GM13977 (cell line): ENCODE measurements around the gene FRAS1.
"Not testable (repeated sequence)": the region's sequence is repeated elsewhere in the genome, so short reads cannot be mapped to it uniquely, and the experiment has no call there.

Source experiments
- DNase-seq: peaks from one replicate; pipeline ENCODE4 v3.0.0; 2012; ENCODE audit warnings: low spot score
- in situ Hi-C: fragments of 300-500 bp; cut with MboI; formaldehyde crosslinking; loops from one replicate; pipeline ENCODE4 v1.12.0; 2022; ENCODE audit warnings: low sequenced_read_pairs, low pct_unique_long_range_greater_than_20kb, mixed read lengths, inconsistent platforms; ENCODE audit not compliant: unreplicated experiment
- TF ChIP-seq, protein P1 (sequence below): IDR thresholded peaks from 2 replicates; pipeline ENCODE4 v1.5.1; 2012; ENCODE audit warnings: mild to moderate bottlenecking, control low read depth; ENCODE audit not compliant: insufficient read depth; ENCODE audit errors: extremely low read depth, missing control alignments

Gene FRAS1

DNA sequence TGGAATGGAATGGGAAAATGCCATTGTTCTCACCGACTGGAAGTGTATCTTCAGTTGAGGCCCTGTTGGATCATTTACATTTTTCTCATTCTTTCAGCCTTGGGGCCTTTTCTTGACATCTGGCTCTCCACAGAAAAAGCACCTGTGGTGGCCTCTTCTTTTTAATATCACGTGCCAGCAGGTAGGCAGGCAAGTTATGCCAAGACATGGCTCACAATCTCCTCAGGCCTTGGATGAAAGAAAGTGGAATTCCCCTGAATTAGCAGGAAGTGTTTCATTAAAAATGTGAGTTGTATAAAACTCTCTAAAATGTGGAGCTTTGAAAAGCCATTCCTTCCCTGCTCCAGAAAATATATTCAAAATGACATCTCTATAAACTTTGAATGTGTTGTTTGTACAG, 122.1 kb downstream of the FRAS1 start:
- DNase-seq: no peak
- in situ Hi-C loops: no loop called here
- TF ChIP-seq, protein P1, sequence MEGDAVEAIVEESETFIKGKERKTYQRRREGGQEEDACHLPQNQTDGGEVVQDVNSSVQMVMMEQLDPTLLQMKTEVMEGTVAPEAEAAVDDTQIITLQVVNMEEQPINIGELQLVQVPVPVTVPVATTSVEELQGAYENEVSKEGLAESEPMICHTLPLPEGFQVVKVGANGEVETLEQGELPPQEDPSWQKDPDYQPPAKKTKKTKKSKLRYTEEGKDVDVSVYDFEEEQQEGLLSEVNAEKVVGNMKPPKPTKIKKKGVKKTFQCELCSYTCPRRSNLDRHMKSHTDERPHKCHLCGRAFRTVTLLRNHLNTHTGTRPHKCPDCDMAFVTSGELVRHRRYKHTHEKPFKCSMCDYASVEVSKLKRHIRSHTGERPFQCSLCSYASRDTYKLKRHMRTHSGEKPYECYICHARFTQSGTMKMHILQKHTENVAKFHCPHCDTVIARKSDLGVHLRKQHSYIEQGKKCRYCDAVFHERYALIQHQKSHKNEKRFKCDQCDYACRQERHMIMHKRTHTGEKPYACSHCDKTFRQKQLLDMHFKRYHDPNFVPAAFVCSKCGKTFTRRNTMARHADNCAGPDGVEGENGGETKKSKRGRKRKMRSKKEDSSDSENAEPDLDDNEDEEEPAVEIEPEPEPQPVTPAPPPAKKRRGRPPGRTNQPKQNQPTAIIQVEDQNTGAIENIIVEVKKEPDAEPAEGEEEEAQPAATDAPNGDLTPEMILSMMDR: no peak

DNA sequence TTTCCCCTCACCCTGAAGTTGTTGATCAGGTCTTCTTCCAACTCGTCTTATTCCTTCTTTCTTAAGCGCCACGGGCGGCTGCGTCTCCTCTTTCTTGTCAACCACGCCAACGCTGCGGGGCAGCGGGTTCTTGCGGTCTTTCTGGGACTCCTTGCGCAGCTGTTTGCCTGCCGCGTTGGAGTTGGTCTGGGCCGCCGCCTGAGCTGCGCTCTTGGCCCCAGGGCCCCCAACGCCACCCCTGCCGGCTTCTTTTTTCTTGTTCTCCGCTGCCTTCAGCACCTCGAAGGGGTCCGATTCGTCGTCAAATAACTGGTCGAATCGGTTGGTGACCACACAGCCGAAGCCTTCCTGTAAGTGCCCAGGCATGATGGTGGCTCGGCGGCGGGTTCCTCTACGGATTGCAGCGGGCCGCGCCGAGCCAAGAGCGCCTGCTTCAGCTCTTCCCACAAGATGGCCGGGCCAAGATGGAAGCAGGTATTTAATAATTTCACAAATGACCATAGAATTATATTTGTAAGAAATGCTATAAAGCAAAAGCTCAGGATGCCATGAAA, 124.6 kb downstream of the FRAS1 start:
- in situ Hi-C loops, DNase-seq: not testable (repeated sequence)

DNA sequence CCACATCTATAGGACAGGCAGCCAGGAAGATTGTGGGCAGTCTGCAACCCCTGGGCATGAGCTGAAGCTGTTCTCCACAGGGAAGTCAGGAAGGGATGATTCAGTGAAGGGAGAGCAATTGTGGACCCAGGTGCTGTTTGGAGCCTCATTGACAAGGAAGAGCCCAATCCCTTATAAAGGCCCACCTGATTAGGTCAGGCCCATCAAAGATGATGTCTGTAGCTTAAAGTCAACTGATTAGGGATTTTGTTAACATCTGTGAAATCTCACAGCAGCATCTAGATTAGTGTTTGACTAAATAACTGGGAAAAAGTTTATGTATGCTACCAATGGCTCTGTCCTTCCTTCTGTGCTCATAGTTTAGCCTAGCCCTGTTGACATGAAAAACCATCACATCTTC, 127.5 kb downstream of the FRAS1 start:
- in situ Hi-C loops: no loop called here
- no peak for DNase-seq
- TF ChIP-seq, protein P1: no peak

DNA sequence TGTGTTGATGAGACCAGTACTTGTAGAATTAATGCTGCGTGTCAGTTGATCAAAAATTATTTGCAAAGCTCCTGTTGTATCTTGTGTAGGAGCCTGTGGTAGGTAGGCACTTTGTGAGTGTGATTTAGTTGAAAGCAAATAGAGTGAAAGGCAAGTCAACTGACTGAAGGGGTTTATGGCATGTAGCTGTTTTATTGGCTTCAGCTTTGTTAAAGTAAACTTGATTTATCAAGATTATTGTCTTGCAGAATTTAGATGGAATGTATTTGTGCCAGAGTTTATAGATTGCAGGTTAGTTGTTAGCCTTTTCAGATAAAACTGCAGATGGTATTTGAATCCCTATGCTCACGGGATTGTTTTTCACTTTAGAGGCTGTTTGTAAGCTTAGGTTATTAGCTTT, 128.0 kb downstream of the FRAS1 start:
- TF ChIP-seq, protein P1: no peak
- no peak for DNase-seq
- in situ Hi-C loops: no loop called here

DNA sequence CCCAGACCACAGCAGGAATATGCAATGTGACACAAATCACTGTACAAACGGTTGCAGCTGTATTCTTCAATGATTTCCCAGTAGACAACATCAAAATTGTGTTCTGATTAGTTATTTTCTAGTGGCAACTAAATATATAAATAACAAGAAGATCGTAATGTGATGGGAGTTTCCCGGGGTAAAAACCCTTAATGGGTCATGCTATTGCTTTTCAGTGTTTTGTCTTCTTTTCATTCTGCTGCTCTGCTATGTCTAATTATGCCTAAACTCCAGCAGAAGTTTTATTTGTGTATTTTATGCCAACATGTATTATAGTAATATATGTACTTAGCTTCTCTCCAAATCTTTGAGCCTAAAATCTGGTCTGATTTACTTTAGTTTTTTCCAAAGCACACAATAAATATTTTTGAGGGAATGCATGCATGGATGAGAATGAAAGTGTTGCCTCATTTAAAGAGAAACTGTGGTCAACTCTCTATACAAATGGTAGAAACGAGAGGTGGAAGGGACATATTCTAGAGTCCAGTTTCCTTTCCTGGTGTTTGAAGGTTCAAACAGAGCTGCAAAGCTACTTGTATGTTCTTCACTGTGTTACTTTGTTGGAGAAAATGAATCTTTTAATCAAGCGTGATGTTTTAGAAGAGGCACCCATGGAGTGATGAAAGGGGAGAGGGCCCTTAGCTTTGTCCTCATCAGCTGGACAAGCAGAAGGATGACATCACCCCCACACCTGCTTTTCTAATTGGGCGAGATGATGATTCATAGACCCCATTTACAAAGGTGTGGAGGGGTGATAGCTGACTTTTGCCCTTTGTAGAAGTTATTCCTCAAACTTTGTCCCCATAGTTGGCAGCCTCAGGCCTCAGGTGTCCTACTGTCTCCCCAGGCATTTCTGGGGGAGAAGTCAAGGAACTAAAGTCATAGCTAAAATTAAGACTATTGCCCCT, 129.7 kb downstream of the FRAS1 start:
- in situ Hi-C loops: no loop called here
- TF ChIP-seq, protein P1: no peak
- no peak for DNase-seq

DNA sequence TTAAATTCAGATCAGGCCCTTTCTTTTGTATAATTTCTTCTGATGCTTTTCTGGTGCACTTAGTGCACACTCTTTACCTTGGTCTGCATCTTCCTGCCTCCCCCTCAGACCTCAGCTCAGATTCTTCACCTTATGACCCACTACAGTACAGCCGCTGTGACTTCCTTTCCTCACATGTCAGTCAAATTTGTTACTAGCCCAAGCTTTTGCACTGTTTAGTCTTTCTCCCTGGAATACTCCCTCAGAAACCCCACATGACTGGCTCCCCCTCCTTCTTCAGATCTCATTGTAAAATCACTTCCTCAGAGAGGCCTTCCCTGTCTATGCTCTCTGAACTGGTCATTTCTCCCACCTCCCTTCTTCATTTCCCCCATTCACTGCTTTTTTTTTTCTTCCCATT, 132.9 kb downstream of the FRAS1 start:
- no peak for DNase-seq
- TF ChIP-seq, protein P1: no peak
- in situ Hi-C loops: no loop called here

DNA sequence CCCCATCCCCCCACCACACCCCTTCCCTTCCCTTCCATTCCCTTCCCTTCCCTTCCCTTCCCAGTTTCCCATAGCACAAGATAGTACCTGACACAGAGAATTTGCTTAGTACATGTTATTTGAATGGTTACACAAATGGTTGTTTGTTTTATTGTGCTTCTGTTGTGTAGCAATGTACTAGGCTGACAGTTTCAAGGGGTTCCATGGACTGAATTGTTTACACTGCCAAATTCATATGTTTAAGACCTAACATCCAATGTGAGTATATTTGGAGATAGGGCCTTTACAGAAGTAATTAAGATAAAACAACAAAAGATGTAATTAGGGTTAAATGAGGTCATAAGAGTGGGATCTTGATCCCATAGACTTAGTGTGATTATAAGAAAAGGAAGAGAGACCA, 133.5 kb downstream of the FRAS1 start:
- no peak for DNase-seq
- TF ChIP-seq, protein P1: no peak
- in situ Hi-C loops: no loop called here
